ENCODE results near the gene KIF16B. TPM values are rescaled to one million over a fixed set of nuclear protein-coding genes. Genes with fewer than 3 reads are reported as not detected.

Gene KIF16B
- total and polyA plus RNA-seq, 2 of the 13 experiments (the other 11 are each of a cell fraction or from before 2014, with no cell fraction given) = 6.9 to 18.0 TPM

- Histone ChIP-seq H3K4me3 (replicated peaks in 1 of 3; ENCODE audit: insufficient read depth in 1 of 3, low read depth in 2 of 3, low read length in 3 of 3) (no peak overlapping the region), H3K9ac (ENCODE audit: insufficient read depth, low read depth, low read length) (no peak overlapping the region), H3K9me3 (ENCODE audit: low read length) (no peaks in the 10 kb centered on the region), H3K27ac (ENCODE audit: extremely low read length, insufficient read depth, low read length) (no peak overlapping the region), H3K4me2 (ENCODE audit: low read depth, low read length) (no peak overlapping the region), H2AFZ (ENCODE audit: low read length) (no peak overlapping the region), H3K36me3 (replicated peaks in 1 of 2; ENCODE audit: control insufficient read depth in 1 of 2, insufficient read depth in 2 of 2, low read length in 2 of 2) (no peaks in the 10 kb centered on the region), H3K79me2 (ENCODE audit: insufficient read depth, low read length) (no peaks in the 10 kb centered on the region), H3K27me3 (ENCODE audit: control insufficient read depth in 1 of 2, insufficient read depth in 2 of 2, low read length in 2 of 2) (no peaks in the 10 kb centered on the region), H4K20me1 (ENCODE audit: insufficient read depth, low read length) (no peaks in the 10 kb centered on the region), H3K4me1 (ENCODE audit: insufficient read depth, low read length) (peaks cover 18% of the 10 kb centered on the region)
- DNase-seq (ENCODE audit: low spot score) (no peak), ATAC-seq (no peak), FAIRE-seq (no peak)
- intact Hi-C loops (cut with micrococcal nuclease; ENCODE audit: unreplicated experiment) = no loop called here
- in situ Hi-C loops (cut with HindIII; ENCODE audit: extremely low pct_ligation_motif_present, low pct_unique_long_range_greater_than_20kb) = no loop called here
- POLR2A ChIA-PET = no interaction called here
- no TSS peak for BruUV-seq (replicated peaks)
- WGBS (ENCODE audit: low lambda C conversion rate) = 79% methylated on average over 5 of the region's 5 CpGs
- CTCF ChIA-PET (ENCODE audit: low intra/inter-chr PET ratio, low total read pairs) = no interaction called here
- no peak for TF ChIP-seq ZSCAN30 (CRISPR knock-in tag; IDR thresholded peaks at IDR 0.05)
- no peak for TF ChIP-seq ZMAT3 (CRISPR knock-in tag; conservative IDR thresholded peaks at IDR 0.05)
- TF ChIP-seq, protein P1, sequence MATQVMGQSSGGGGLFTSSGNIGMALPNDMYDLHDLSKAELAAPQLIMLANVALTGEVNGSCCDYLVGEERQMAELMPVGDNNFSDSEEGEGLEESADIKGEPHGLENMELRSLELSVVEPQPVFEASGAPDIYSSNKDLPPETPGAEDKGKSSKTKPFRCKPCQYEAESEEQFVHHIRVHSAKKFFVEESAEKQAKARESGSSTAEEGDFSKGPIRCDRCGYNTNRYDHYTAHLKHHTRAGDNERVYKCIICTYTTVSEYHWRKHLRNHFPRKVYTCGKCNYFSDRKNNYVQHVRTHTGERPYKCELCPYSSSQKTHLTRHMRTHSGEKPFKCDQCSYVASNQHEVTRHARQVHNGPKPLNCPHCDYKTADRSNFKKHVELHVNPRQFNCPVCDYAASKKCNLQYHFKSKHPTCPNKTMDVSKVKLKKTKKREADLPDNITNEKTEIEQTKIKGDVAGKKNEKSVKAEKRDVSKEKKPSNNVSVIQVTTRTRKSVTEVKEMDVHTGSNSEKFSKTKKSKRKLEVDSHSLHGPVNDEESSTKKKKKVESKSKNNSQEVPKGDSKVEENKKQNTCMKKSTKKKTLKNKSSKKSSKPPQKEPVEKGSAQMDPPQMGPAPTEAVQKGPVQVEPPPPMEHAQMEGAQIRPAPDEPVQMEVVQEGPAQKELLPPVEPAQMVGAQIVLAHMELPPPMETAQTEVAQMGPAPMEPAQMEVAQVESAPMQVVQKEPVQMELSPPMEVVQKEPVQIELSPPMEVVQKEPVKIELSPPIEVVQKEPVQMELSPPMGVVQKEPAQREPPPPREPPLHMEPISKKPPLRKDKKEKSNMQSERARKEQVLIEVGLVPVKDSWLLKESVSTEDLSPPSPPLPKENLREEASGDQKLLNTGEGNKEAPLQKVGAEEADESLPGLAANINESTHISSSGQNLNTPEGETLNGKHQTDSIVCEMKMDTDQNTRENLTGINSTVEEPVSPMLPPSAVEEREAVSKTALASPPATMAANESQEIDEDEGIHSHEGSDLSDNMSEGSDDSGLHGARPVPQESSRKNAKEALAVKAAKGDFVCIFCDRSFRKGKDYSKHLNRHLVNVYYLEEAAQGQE (IDR thresholded peaks at IDR 0.05; ENCODE audit: borderline replicate concordance in 1 of 2, low read depth in 1 of 2, low read length in 2 of 2) = no peak
- TF ChIP-seq, protein P2, sequence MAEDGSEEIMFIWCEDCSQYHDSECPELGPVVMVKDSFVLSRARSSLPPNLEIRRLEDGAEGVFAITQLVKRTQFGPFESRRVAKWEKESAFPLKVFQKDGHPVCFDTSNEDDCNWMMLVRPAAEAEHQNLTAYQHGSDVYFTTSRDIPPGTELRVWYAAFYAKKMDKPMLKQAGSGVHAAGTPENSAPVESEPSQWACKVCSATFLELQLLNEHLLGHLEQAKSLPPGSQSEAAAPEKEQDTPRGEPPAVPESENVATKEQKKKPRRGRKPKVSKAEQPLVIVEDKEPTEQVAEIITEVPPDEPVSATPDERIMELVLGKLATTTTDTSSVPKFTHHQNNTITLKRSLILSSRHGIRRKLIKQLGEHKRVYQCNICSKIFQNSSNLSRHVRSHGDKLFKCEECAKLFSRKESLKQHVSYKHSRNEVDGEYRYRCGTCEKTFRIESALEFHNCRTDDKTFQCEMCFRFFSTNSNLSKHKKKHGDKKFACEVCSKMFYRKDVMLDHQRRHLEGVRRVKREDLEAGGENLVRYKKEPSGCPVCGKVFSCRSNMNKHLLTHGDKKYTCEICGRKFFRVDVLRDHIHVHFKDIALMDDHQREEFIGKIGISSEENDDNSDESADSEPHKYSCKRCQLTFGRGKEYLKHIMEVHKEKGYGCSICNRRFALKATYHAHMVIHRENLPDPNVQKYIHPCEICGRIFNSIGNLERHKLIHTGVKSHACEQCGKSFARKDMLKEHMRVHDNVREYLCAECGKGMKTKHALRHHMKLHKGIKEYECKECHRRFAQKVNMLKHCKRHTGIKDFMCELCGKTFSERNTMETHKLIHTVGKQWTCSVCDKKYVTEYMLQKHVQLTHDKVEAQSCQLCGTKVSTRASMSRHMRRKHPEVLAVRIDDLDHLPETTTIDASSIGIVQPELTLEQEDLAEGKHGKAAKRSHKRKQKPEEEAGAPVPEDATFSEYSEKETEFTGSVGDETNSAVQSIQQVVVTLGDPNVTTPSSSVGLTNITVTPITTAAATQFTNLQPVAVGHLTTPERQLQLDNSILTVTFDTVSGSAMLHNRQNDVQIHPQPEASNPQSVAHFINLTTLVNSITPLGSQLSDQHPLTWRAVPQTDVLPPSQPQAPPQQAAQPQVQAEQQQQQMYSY (CRISPR knock-in tag; IDR thresholded peaks at IDR 0.05) = no peak
- TF ChIP-seq KLF6 (CRISPR knock-in tag; IDR thresholded peaks at IDR 0.05) = no peak
- no peak for TF ChIP-seq TBX3 (IDR thresholded peaks at IDR 0.05; ENCODE audit: borderline replicate concordance)
- no peak for TF ChIP-seq MAZ (IDR thresholded peaks at IDR 0.05; ENCODE audit: borderline replicate concordance, low read depth, low read length)
- TF ChIP-seq MAZ (CRISPR knock-in tag; IDR thresholded peaks at IDR 0.05; ENCODE audit: low read depth) = no peak
- TF ChIP-seq ZNF225 (CRISPR knock-in tag; IDR thresholded peaks at IDR 0.05) = no peak
- TF ChIP-seq ZFP36L1 (CRISPR knock-in tag; IDR thresholded peaks at IDR 0.05) = no peak
- TF ChIP-seq ZNF678 (CRISPR knock-in tag; IDR thresholded peaks at IDR 0.05) = no peak
- no peak for TF ChIP-seq ZNF274 (CRISPR knock-in tag; IDR thresholded peaks at IDR 0.05)
- TF ChIP-seq POLR2AphosphoS2 (IDR thresholded peaks at IDR 0.05; ENCODE audit: low read depth, low read length) = no peak
- TF ChIP-seq ZMYM2 (CRISPR knock-in tag; IDR thresholded peaks at IDR 0.05) = no peak
- no peak for TF ChIP-seq ZNF446 (CRISPR knock-in tag; IDR thresholded peaks at IDR 0.05)
- TF ChIP-seq DNMT3B (CRISPR knock-in tag; conservative IDR thresholded peaks at IDR 0.05) = no peak
- TF ChIP-seq, protein P3, sequence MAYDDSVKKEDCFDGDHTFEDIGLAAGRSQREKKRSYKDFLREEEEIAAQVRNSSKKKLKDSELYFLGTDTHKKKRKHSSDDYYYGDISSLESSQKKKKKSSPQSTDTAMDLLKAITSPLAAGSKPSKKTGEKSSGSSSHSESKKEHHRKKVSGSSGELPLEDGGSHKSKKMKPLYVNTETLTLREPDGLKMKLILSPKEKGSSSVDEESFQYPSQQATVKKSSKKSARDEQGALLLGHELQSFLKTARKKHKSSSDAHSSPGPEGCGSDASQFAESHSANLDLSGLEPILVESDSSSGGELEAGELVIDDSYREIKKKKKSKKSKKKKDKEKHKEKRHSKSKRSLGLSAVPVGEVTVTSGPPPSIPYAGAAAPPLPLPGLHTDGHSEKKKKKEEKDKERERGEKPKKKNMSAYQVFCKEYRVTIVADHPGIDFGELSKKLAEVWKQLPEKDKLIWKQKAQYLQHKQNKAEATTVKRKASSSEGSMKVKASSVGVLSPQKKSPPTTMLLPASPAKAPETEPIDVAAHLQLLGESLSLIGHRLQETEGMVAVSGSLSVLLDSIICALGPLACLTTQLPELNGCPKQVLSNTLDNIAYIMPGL (CRISPR knock-in tag; IDR thresholded peaks at IDR 0.05; ENCODE audit: borderline replicate concordance in 1 of 2, low read depth in 1 of 2) = no peak
These were observed 110.5 kb downstream of the KIF16B start for GRCh38 chr20:16462711-16463110.
